Smooth muscle cell of the umbilical artery (primary cell): ENCODE results near the gene SHKBP1. TPM values are rescaled to one million over a fixed set of nuclear protein-coding genes. Genes with fewer than 3 reads are reported as not detected.

Source experiments
- total RNA-seq: library from RNA; depleted of rRNA; stranded (reverse); fragments of >200 nt; gene quantifications from 2 replicates; pipeline ENCODE4 v1.2.3, GENCODE V29; 2014

Gene SHKBP1, protein sequence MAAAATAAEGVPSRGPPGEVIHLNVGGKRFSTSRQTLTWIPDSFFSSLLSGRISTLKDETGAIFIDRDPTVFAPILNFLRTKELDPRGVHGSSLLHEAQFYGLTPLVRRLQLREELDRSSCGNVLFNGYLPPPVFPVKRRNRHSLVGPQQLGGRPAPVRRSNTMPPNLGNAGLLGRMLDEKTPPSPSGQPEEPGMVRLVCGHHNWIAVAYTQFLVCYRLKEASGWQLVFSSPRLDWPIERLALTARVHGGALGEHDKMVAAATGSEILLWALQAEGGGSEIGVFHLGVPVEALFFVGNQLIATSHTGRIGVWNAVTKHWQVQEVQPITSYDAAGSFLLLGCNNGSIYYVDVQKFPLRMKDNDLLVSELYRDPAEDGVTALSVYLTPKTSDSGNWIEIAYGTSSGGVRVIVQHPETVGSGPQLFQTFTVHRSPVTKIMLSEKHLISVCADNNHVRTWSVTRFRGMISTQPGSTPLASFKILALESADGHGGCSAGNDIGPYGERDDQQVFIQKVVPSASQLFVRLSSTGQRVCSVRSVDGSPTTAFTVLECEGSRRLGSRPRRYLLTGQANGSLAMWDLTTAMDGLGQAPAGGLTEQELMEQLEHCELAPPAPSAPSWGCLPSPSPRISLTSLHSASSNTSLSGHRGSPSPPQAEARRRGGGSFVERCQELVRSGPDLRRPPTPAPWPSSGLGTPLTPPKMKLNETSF
- 24.9 and 69.7 TPM in 2 replicates for total RNA-seq

DNA sequence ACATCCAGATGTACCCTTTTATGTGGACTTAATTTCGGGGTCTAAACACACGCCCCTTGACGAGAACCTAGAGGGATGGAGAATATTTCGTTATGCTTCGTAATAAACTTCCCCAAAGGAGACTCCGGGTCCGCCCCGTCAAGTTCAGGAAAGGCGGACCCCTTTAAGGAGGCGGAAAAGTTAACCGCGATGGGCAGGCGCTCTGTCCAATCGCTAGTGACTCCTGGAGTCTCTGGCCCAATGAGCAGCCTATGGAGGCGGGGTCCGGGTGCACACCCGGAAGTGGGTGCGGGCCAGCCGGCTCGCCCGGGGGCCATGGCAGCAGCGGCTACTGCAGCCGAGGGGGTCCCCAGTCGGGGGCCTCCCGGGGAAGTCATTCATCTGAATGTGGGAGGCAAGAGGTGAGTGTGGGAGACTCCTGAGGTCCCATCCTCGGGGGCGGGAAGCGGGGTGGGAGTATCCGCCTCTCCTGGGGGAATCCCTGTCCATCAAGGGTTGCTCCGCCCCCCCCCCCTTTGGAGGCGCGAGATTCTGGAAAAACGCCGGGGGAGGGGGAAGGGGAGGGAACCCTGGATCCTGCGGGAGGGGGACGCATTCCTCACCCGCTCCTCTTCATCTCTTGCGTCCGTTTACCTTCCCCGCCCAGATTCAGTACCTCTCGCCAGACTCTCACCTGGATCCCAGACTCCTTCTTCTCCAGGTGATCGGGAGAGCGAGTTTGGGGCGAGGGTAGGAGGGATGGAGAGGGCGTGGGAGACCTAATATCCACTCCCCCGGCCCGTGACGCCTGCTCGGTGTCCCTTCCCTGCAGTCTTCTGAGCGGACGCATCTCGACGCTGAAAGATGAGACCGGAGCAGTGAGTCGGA lies at the start of gene SHKBP1:
SHKBP1 (plus strand) TSS at position 289 of the 867 bp plus-strand sequence; CDS start at position 316, 27 bp downstream.

GRCh38 chr19:40601134-40601974 lies 24.7 kb downstream of the SHKBP1 start, which contains the start of gene LTBP4:
Gene LTBP4 (plus strand): TSS chr19:40601369. CDS start chr19:40601388, 19 bp downstream.

Other genes with a start within 250 kb of the SHKBP1 start
- 3.6 and 10.6 TPM in 2 replicates for gene C19orf47, start 228.5 kb upstream of the SHKBP1 start, total RNA-seq
- gene PLD3, start 228.2 kb upstream of the SHKBP1 start, total RNA-seq = 497 and 582 TPM in 2 replicates
- under 0.01 and 0.14 TPM in 2 replicates for gene HIPK4, start 186.7 kb upstream of the SHKBP1 start, total RNA-seq
- 0.89 and 1.2 TPM in 2 replicates for gene PRX, start 163.5 kb upstream of the SHKBP1 start, total RNA-seq
- 16.1 and 17.2 TPM in 2 replicates for gene SERTAD1, start 150.9 kb upstream of the SHKBP1 start, total RNA-seq
- 14.7 and 20.2 TPM in 2 replicates for gene SERTAD3, start 132.5 kb upstream of the SHKBP1 start, total RNA-seq
- 49.3 and 56.1 TPM in 2 replicates for gene BLVRB, start 111.1 kb upstream of the SHKBP1 start, total RNA-seq
- gene SPTBN4, start 109.9 kb upstream of the SHKBP1 start, total RNA-seq = 0.30 and 0.97 TPM in 2 replicates
- gene LTBP4, start 24.5 kb downstream of the SHKBP1 start, total RNA-seq = 24.6 and 34.0 TPM in 2 replicates
- gene NUMBL, start 113.8 kb downstream of the SHKBP1 start, total RNA-seq = 31.8 and 72.5 TPM in 2 replicates
- 30.3 and 31.4 TPM in 2 replicates for gene COQ8B, start 140.0 kb downstream of the SHKBP1 start, total RNA-seq
- 14.3 and 15.1 TPM in 2 replicates for gene ITPKC, start 140.2 kb downstream of the SHKBP1 start, total RNA-seq
- gene ACTMAP, start 173.6 kb downstream of the SHKBP1 start, total RNA-seq = 0.59 and 1.9 TPM in 2 replicates
- gene SNRPA, start 174.3 kb downstream of the SHKBP1 start, total RNA-seq = 11.9 and 29.7 TPM in 2 replicates
- not detected in 2 replicates for gene MIA, start 198.6 kb downstream of the SHKBP1 start, total RNA-seq
- 9.5 and 11.1 TPM in 2 replicates for gene RAB4B, start 201.4 kb downstream of the SHKBP1 start, total RNA-seq
- 75.1 and 81.1 TPM in 2 replicates for gene EGLN2, start 222.3 kb downstream of the SHKBP1 start, total RNA-seq